ENCODE measurements around the gene DGKQ.

DGKQ gene

DNA sequence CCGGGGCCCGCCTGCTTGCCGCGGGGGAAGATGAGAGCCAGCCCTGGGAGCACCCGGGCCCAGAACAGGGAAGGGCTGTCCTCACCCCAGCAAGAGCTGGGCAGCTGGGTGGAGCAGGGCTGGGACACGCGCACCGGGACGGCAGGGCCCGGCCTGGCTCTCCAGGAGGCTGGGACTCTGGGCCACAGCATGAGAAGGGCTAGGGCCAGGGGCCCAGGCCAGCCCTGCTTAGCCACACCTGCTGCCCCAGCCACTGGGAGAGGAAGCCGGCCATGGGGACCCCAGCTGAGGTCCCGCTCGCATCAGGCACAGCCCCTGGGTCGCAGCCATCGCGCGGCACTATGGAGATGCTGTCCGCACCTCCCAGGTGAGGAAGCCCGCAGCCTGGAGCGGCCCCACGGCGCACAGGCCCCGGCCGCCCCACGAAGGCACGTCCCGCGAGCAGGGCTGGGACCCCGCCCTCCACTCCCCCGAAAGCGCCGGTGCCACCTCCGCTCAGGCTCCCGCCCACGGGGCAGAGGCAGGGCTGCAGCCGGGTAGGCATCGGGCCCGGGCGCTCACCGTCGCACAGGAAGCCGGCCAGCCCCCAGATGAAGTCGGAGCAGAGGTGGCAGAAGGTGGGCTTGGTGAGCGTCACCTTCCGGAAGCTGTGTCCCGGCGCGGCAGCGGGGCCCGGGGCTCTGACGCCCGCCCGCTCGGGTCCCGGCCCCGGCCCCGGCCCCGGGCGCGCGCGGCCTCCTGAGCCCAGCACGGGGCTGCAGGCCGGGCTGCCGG lies 531 bp downstream of the DGKQ start:
- DNase-seq, result peak; percentile 54

DNA sequence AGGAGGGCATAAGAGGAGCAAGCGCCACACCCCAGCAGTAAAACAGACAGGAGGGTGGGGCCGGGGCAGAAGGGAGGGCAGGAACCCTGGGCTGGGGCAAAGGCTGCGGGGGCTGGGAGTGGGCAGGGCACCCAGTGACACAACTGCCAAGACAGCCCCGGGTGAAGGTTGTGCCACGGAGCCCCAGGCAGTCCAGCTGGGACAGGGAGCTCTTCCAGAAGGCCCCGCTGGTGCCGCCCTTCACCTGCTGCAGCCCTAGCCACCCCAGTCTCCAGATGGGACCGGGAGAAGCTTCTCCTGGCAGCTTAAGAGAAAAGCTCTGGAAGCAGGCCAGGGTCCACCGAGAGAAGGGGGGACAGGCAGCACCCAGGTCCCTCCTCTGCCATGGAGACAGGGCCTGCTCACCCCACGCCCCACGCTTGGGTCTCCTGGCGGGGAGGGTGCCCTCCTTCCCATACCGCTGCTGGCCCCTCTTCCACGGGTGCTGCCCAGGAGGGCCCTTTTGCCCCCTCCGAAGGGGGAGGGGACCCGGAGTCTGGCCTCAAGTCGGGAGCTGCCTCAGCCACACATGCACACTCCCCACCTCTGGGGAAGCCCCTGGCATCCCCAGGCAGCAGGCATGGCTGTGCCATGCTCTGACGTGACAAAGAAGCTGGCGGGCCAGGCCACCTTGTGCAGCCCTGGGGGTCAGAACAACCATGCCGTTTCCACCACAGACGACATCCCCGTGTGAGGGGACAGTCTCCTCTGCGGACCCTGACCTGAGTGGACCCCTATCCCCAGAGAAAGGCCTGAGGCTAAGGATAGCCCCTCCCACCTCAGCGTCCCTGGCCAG lies 1.5 kb downstream of the DGKQ start:
- no peak for DNase-seq

DNA sequence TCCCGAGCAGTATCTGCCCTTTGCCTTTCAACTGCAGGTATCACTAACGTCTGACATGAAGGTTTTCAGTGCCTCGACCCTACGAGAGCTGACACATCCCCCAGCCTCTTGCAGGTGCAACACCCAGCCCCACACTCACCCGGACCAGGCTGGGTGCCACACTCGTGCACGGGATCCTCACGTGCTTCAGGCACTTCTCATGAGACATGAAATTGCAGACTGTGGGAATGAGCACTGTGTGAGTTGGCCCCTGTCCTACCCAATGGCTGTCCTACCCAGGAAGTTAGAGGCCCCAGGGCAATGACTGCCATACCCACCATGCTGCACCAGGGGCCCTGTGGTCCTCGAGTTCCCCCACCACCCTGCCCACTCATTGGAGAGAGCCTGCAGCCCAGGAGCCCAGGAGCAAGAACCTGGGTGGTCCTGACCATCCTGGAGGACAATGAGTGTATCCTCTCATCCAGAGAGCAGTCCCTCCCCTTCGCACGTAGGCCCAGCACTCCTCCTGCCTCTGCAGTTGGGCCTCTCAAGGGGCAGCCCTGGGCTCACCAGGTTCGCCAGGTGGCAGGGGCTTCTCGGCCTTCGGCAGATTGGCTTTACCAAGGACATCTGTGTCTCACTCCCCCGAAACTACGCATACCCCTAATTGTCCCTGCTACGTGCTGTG lies 2.4 kb downstream of the DGKQ start:
- no peak for DNase-seq

DNA sequence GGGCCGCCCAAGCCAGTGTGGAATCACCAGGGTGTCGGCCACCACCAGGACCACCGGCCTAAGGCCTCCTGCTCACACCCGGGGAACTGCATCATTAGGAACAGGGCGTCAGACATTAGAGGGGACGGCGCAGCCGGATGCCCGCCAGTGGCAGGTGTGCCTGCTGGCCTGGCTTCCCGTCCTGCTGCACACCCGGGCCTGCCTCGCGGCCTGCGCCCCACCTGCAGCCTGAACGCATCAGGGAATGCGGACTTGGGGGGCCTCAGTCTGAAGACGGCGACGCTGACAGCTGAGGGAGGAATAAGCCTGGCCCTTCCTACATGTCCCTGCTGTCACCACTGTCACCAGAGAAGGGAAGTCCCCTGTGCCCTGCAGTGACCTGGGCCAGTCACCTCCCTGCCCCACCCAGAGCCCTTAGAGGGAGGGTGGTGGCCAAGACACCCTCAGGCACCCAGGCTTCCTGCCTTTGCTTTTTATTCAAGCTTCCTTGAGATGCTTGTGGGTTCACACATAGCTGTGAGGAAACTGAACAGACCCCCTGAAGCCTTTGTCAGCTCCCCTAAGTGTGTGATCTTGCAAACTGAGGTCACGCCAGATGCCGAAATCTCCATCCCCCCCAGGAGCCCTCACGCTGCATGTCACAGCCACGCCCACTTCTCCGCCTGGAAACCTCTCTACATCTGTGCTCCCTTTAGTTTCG lies 3.2 kb downstream of the DGKQ start:
- DNase-seq, result no peak

DNA sequence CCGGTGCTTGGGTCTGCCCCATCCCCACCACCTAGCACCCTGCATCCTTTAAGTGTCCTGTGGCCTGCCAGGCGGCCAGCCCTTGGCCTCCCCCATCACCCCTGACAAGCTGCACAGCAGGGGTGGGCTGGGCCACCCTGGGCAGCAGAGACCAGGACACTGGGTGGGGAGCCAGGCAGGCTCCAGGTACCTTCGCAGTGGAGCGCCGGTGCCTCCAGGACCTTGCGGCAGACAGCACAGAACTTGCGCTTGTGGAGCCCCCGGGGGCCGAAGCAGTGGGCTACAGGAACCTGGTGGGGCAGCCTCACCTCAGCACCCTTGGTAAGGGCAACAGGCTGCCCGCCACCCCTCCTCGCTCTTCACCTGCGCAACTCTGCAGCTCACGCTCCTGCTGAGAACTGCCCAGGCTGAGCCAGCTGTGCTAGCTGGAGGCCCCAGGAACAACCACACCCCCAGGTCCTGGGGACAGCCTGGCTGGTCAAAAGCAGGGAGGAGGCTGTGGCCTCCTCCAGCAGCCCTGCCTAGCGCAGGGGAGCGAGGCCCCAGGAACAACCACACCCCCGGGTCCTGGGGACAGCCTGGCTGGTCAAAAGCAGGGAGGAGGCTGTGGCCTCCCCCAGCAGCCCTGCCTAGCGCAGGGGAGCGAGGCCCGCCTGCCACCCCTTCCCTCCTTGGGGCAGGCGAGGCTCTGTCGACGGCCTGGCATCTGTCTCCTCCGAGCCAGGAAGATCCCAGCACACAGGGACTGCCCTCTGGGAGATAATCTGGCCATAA lies 4.6 kb downstream of the DGKQ start:
- no peak for DNase-seq

DNA sequence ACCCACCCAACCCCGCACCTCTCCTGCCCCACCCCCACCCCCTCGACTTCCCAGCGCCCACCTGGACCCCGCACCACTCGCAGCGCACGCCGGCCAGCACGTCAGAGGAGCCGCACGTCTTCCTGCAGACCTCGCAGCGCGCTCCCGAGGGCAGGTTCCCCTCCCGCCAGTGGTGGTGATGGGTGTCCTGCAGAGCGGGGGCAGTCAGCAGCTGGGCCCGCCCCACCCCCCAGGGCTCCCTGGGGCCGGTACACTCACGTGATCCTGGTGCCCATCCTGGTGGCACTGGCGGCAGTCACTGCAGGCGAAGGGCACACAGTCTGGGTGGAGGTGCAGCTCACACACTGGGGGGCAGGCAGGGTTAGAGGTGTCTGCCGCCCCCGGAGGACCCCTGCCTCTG lies 5.1 kb downstream of the DGKQ start:
- DNase-seq, result no peak

DNA sequence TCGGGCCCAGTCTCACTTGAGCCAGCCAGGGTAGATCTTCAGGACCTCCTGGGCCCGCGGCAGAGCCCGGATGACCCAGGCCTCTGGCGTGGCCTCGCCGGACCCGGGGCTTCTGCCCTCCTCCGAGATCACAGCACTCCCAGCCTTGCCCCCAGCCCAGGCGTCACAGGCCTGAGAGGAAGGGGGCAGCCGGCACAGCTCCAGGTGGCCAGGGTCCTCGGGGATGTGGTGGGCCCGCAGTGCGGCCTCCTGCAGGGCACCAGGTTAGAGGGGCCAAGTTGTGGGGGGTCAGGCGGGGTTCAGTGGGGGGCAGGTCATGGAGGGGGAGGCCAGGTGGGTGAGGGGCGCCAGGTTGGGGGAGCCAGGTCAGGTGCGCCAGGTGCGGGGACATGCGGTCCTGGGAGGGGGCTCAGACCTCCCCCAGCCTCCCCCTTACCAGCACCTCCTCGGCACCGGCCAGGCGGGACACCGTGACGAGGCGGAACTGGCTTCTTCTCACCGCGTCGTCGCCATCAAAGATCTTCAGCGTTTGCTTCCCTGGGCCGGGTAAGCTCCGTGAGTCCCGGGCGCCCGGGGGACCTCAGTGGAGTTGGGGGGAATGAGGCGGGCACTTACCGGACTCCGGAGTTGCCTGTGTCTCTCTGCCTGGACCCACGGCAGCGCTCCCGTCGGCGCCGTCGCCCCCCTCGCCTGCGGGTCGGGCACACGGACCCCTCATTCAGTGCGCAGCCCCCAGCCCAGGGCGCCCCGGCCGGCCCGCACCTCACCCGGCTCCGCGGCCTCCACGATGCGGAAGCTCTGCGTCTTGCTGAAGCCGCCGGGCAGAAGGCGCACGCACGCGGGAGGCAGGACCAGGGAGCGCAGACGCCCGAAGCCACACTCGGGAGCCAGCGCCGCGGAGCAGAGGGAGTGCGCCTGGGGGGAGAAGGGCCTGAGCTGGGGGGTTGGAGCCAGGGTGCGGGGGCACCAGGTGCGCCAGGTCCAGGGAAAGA lies 6.0 kb downstream of the DGKQ start:
- no peak for DNase-seq

DNA sequence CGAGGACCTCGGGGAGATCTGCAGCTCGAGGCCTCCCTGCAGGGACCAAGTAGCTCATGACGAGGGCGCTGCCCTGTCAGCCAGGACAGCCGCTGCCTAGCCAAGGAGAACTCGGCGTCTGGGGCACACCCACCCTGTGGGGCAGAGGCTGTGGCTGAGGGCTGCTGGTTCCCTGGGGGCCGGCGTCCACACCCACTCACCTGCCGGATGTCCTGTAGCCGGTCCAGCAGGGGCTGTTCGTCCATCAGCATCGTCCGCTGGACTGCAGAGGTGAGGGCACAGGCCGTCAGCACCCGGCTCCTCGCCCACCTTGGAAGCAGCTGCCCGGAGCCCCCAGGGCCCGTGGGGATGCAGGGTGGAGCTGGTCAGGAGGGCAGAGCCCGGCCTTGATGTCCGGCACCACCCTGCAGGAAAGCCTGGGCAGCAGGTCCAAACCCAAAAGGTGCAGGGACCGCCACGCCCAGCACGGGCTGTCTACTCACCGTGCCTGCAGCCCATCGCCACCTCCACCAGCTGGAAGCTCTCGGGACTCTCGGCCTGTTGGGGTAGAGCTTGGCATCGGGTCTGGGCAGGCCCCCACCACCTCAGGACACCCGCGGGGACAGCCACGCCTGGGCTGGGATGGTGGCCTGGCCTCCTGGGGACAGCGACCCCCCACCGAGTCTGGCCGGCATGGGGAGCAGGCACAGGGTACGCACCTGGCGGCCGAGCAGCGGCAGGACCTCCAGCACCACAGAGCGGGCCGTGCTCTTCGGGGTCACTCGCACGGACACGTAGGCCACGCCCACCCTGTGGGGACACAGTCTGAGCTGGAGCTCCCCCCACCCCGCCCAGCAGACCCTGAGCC lies 6.9 kb downstream of the DGKQ start:
- no peak for DNase-seq

DNA sequence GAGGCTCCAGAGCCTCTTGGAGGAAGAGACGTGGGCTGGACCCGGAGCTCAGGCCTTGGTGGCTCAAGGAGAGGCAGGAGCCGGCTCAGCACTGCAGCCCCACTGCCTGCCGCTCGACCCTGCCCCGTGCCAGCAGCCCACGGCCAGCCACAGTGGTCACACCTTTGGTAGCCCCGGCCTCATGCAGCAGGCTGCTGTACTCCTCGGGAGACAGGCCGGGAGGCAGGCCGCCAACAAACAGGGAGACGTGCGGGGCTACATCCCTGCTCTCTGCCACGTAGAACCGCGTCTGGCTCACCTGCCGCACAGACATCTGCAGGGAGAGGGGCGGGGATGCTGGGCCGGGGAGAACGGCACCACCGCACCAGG lies 7.6 kb downstream of the DGKQ start:
- no peak for DNase-seq

DNA sequence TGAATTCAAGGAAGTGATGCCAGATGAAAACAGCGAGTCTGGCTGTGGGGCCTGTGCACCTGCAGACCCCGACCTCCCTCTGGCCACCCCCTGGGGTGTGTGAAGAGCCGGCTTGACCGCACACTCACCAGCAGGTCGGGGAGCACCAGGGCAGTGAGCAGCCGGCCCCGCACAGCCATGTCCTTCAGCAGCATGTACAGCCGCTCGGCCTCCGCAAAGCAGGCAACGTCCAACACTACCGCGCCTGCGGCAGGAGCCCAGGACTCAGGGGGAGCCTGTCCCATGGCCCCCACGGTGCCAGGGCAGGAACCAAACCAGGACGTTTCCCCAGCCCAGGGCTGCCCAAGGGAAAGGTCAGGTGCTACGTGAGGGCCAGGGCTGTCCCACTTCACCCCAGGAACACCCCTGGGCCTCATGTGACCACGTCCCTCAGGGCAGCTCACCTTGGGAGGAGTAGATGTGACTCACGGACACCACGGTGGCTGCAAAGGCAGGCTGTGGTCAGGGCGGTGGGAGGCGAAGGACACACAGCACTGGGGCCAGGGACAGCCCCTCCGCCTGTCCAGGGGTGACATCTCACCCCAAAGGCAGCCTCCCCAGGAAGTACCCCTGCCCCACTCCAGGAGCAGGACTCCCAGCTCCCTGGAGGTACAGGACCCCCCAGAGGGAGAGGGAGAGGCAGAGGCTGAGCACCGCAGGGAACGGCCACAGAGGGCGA lies 8.2 kb downstream of the DGKQ start:
- DNase-seq, result no peak

DNA sequence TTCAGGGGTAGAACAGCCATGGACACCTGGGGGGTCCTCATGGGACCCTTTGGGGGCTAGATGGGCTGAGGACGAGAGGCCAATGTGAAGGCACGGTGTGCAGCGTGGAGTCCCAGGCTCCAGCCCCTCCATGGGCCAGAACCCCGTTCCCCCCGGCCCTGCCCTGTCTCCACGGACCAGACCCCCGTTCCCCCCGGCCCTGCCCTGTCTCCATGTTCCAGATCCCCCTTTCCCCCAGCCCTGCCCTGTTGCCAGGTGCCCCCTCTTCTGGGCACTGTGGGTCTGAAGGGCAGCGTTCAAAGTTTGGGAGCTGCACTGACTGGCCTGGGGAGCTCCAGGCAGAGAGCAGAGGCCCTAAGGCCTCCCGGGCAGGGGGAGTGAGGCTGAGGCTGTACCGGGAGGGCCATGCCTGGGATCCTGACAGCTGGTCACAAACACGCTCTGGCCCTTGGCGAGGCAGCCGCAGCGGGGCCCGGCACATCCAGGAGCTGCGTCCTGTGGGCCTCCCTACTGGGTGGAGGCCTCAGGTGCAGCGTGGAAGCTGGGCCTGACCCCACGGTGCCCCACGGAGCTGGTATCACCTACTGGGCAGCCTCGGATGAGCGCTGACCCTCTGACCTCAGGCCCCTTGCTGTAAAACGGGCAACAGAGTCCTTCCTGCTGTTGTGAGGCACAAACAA lies 8.9 kb downstream of the DGKQ start:
- no peak for DNase-seq

DNA sequence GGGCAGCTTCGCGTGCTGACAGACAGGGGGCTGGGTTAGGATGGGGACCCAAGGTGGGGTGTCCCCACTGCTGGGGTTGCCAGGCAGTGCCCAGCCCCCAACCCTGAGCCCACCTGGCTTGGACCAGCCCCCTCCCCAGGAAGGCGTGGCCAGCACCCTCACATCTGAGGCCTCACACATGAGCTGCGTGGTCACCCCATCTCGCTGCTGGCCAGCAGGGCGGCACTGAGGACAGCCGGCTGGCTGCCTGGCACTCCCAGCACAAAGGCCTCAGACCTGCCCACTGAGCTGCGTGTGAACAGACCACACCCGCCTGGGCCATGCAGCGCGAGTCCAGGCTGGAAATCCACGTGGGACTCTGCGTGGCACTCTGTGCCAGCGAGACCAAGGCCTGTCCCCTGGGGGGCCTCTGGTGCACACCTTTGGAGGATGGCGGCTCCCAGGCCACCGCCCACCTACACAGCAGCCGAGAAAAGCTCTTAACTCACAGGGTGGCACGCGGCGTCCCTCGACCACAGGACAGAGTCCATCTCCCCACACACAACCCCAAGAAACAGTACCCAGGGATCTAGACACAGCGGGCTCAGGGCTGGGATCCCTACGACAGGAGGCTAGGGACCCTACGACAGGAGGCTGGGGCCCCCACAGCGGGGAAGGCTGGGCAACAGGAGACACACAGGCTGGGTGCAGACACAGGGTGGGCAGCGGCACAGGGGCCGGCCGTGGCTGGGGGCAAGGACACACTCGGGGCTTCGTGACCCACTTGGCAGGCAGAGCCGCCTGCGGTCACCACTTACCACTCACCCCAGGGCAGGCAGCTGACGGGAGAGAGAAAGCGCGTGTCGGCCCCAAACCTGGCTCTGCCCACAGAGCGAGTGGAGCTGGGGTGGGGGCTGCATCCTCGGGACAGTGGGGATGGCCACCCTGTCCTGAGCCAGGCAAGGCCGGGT lies 9.8 kb downstream of the DGKQ start:
- DNase-seq, result no peak

DNA sequence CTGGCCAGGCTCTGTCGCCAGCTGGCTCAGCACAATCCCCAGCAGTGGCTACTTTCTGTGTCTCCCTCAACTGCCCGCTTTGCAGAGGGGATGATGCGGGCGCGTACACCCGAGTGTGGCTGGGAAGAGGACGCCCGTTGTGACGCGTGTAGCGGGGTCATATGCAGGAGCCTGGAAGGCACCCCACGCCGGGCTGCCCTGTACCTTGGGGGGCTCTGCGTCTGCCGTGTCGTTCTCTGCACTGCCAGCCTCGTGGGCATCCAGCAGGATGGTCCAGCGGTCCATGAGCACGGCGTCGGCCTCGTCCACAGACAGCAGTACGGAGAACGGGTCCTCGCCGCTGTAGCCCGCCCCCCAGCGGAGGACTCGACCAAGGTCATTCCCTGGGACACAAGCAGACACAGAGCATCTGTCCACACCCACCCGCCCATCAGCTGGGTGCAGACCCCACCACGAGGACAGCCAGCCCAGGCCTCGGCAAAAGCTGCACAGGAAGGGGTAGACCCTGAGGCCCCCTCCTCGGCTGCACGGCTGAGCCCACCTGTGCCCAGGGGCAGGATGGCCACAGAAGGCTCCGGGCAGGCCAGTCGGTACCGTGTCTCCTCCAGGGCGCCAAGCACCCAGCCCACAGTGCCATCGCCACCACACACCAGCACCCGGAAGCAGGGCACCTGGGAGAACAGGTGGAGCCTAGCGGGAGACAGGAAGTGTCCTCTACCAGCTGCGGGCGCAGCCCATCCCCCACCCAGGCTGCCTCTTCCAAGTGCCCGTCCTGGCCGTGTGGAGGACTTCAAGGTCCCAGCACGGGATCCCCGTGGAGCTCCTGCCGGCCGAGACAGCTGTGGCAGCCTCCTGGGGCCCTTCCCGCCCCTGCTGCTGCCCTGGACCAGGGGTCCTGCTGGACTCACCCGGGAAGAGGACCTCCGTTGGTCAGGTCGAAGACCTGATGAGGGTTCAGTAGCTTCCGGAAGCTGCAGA lies 10.8 kb downstream of the DGKQ start:
- DNase-seq, result no peak

DNA sequence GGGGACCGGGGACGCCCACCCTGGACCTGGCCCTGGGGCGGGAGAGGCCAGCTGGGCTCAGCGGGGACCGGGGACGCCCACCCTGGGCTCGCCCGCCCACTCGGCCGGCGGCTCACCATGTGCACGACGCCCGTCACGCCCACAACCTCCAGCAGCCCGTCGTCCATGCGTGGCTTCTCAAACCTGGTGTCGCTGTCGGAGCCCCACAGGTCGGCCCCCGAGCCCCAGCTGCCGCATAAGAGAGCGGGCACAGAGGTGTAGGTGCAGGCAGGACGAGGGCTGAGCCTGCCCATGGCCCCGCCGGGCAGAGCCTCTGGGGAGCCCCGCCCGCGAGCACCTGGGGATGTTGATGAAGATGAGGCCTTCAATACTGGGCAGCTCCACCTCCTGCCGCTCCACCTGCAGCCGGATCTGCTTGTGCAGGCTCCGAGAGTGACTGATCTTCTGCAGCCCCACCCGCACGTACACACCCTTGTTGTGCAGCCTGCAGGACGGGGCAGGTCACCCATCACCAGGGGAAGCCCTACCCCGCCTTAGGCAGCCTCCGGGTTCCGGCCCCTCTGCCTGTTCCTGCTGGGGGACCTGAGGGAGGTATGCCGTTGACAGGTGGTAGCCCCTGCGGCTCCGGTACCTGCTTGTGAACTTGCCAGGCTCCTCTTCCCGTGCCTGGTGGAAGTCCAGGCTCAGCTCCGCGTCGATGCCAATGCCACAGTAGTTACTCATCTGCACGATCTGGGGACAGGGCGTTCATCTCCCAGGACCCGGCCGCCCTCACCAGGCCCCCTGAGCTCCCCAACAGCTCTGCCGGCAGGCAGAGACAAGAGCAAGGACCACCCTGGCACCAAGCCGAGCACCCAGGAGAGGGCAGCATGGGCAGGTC lies 11.8 kb downstream of the DGKQ start:
- no peak for DNase-seq

DNA sequence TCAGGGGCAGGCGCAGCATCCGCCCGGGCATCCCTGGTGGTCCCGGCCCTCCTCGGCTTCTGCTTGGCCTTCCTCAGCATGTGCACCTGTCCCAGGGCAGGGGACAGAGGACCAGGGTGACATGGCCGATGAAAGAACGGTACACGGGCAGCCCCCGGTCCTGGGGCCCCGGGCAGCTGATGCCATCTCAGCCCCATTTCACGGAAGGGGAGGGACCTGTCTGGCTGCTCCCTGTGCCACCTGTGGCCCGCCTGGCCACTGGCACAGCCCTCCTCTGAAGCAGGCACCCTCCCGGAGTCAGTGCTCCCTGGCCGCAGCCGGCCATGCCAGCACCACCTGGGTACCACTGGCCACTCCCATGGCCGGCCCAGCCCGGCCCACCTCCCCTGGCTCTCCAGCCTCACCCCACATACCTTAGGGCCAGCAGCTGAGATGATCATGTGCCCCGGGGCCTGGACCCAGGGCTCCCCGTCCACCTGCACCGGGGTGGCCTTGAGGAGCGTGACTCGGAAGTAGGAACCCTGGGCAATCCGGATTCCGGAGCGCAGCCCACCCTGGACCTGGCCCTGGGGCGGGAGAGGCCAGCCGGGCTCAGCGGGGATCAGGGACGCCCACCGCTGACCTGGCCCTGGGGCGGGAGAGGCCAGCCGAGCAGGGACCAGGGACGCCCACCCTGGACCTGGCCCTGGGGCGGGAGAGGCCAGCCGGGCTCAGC lies 12.6 kb downstream of the DGKQ start:
- no peak for DNase-seq
